Upper lobe of right lung (tissue), 1 donor: ENCODE data around the gene TRABD2B. TPM values are rescaled to one million over a fixed set of nuclear protein-coding genes. Genes with fewer than 3 reads are reported as not detected.
A peak's percentile ranks its signal among the peaks of the same experiment; 100 is the strongest.

Experiments
- ATAC-seq: fragments of 200-7000 bp; cut with Tn5 transposase; one replicate; pipeline ENCODE4 v1.9.1; 2020; ENCODE audit warnings: mild to moderate bottlenecking, moderate library complexity
- DNase-seq: peaks from one replicate; pipeline ENCODE4 v3.0.0-alpha.2; 2020
- H3K27ac ChIP-seq: fragments of 200-600 bp; one replicate; pipeline ENCODE4 v1.8.0; 2022
- H3K27me3 ChIP-seq: fragments of 200-600 bp; one replicate; pipeline ENCODE4 v1.8.0; 2022; ENCODE audit warnings: mild to moderate bottlenecking
- H3K36me3 ChIP-seq: fragments of 200-600 bp; one replicate; pipeline ENCODE4 v1.8.0; 2022
- H3K4me1 ChIP-seq: fragments of 200-600 bp; one replicate; pipeline ENCODE4 v1.8.0; 2022
- H3K4me3 ChIP-seq: fragments of 200-600 bp; one replicate; pipeline ENCODE4 v1.8.0; 2022; ENCODE audit warnings: mild to moderate bottlenecking
- H3K9me3 ChIP-seq: fragments of 200-600 bp; one replicate; pipeline ENCODE4 v1.8.0; 2022
- CTCF ChIP-seq: fragments of 200-600 bp; IDR thresholded peaks from one replicate; pipeline ENCODE4 v1.8.0; 2022; ENCODE audit warnings: antibody characterized with exemption
- intact Hi-C: fragments of 100-400 bp; cut with DNase I; formaldehyde crosslinking; loops from one replicate; pipeline ENCODE4 v1.11.0; 2022
- total RNA-seq: library from RNA; stranded (reverse); fragmentation: NEBNext Ultra II Directional; extraction: Animal tissue kit (Norgen Biotek cat#: 25700); gene quantifications from one replicate; pipeline ENCODE4 v1.2.1, GENCODE V29; 2021
- donor health status: DM: no; HTN: yes; CAD: no; lungs with severe emphysema.

The TRABD2B gene
- total RNA-seq, 1 donor from 2014 or later = 1.2 TPM

- Histone ChIP-seq H3K9me3 (no peaks in the 10 kb centered on the region), H3K4me3 (no peak overlapping the region), H3K27ac (no peak overlapping the region), H3K36me3 (no peaks in the 10 kb centered on the region), H3K4me1 (no peaks in the 10 kb centered on the region), H3K27me3 (no peaks in the 10 kb centered on the region)
- intact Hi-C loops = no loop called here
- DNase-seq = no peak
- ATAC-seq = no peak
- no peak for TF ChIP-seq CTCF
These were observed 152.6 kb downstream of the TRABD2B start for GRCh38 chr1:47844558-47844955.

GRCh38 chr1:47843781-47844557, 153.2 kb downstream of the TRABD2B start:
- DNase-seq (peak; percentile 30), ATAC-seq (no peak)
- intact Hi-C loops = no loop called here
- no peaks in the 10 kb centered on the region for H3K4me1 ChIP-seq
- no peaks in the 10 kb centered on the region for H3K36me3 ChIP-seq
- H3K4me3 ChIP-seq = no peak overlapping the region
- no peak for TF ChIP-seq CTCF
- H3K9me3 ChIP-seq = no peaks in the 10 kb centered on the region
- H3K27me3 ChIP-seq = no peaks in the 10 kb centered on the region
- H3K27ac ChIP-seq = no peak overlapping the region

- H3K36me3 ChIP-seq = no peaks in the 10 kb centered on the region
- DNase-seq (peak; percentile 21), ATAC-seq (no peak)
- H3K4me1 ChIP-seq = no peaks in the 10 kb centered on the region
- H3K27ac ChIP-seq = no peak overlapping the region
- intact Hi-C loops = no loop called here
- no peaks in the 10 kb centered on the region for H3K9me3 ChIP-seq
- no peaks in the 10 kb centered on the region for H3K27me3 ChIP-seq
- H3K4me3 ChIP-seq = no peak overlapping the region
- TF ChIP-seq CTCF = no peak
These were observed 154.1 kb downstream of the TRABD2B start for GRCh38 chr1:47843059-47843458.

- intact Hi-C loops = no loop called here
- H3K4me1 ChIP-seq = no peaks in the 10 kb centered on the region
- peak; percentile 25 for DNase-seq
These were observed 154.8 kb downstream of the TRABD2B start for GRCh38 chr1:47842228-47842919.

GRCh38 chr1:47841356-47841755, 155.8 kb downstream of the TRABD2B start:
- DNase-seq (peak; percentile 27), ATAC-seq (no peak)
- H3K27me3 ChIP-seq = no peaks in the 10 kb centered on the region
- TF ChIP-seq CTCF = no peak
- no peaks in the 10 kb centered on the region for H3K36me3 ChIP-seq
- intact Hi-C loops = no loop called here
- no peak overlapping the region for H3K27ac ChIP-seq
- H3K9me3 ChIP-seq = no peaks in the 10 kb centered on the region
- H3K4me3 ChIP-seq = no peak overlapping the region
- no peaks in the 10 kb centered on the region for H3K4me1 ChIP-seq

More at GRCh38 chr1:47842228-47842919, 154.8 kb downstream of the TRABD2B start:
- no peak for TF ChIP-seq CTCF
- Histone ChIP-seq H3K4me3 (no peak overlapping the region), H3K27me3 (no peaks in the 10 kb centered on the region), H3K27ac (no peak overlapping the region), H3K9me3 (no peaks in the 10 kb centered on the region), H3K36me3 (no peaks in the 10 kb centered on the region)
- ATAC-seq = no peak
